GM21717 (cell line): Measurements from ENCODE around the gene PCNX2.

ENCODE experiments used
- ATAC-seq: cut with Tn5 transposase; IDR thresholded peaks from one replicate; pipeline ENCODE4 v1.9.1; 2021; ENCODE audit warnings: mild to moderate bottlenecking, moderate library complexity; ENCODE audit not compliant: unreplicated experiment

The PCNX2 gene

DNA sequence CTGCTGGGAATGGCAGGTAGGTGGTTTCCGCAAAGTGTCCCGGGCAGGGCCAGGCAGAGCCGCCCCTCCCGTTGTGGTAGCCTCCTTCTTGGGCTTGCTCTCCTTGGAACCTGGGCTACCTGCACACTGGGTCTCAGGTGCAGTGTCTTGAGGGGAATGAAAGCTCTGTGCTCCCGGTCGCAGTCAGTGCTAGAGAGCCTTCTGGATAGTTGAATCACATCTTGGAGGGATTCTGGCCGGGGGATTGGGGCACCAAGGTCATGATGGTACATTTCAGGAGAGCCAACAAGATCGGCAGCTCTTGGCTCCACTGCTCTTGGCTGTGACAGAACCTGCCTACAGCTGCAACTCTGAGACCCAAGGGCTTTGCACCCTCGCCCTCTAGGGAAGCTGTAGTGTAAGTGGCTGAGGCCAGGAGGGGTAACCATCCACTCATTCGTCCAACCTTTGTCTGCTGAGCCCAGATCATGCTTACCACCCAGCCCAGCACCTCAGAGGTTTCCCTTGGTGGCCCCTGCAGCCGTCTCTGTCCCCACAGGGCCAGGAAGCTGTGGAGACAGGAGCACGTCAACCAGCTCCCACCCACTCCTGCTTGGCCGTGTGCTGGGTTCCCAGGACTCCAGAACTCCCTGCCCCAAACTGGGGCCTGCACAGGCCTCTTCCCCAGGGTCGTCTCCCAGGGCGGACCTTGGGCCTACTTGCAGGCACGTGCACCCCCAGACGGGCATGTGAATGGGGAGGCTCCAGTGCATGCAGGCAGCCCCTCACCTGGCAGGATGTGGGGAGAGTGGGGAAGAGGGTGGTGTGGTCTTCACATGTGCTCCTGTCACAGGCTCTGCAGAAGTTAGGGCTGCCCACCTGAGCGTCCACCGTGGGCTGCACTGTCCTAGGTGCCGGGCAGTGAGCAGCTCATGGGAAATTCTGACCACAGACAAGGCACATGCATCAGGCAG is 305.1 kb downstream of the PCNX2 start:
- ATAC-seq: no peak

DNA sequence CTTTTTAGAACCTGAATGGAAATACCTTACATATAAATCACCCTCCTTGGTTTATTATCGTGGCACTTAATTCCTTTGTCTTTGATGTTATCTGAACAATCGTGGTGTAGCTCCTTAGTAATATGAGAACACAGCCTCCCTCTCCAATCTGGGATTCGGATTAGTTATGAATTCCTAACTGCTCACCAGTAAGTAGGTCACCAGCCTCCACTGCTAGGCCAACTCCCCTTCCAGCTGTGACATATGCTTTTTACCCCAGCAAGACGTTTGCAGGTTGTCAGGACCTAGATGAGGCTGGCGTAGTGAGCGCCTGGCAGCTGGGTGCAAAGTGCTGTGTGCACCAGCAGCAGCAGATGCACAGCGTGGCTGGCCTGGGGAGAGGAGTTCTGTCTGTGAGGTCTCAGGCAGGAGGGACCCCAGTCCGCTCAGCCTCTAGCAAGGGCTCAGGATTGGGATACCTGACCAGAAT is 306.9 kb downstream of the PCNX2 start:
- no peak for ATAC-seq

DNA sequence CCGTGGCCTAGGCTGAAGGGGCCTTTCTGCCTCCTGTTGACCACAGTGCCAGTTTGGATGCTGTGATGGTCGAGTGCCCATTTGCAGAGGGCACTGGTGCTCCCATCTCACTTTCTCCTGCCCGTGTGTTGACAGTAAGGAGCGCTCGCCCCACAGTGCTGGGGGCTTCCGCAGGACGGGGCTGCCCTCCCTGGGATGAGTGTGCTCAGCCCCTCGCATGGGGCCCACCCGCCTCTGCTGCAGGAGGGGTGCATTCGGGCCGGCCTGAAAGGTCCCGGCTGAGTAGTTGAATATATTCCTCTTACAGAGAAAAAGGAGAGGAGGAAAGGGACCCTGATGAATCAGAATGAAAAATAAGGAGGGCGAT is 307.8 kb downstream of the PCNX2 start:
- no peak for ATAC-seq

DNA sequence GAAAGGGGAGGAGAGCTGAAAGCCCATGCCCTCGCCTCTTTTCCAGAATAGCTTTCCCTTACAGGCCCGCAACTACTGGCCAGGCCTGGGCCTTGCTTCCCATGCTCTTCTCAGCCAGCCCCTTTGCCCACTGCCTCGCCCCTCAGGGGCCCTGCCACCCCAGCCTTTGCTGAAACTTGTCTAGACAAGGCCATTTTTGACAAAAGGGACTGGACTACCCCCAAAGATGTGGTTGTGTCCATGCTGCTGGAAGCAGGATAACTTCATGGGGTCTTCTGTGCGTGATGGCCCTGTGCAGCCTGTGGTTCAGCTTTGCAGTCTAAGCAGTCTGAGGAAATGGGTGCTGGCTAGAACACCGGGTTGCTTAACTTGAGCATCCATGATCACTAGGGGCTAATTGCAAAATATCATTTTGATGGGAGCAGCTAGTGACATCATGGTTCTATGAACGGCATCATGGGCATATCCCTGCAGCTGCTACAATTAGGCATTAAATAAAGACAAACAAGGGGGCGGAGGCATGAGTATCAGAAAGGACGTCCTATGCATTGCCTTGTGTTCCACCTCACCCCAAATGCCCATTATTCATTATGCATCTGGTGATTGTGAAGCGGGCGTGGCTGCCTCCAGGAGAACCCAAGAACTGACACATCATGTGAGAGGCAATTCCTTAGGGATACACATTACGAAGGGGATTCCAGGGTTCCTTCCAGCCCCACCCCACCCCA is 308.3 kb downstream of the PCNX2 start:
- no peak for ATAC-seq

DNA sequence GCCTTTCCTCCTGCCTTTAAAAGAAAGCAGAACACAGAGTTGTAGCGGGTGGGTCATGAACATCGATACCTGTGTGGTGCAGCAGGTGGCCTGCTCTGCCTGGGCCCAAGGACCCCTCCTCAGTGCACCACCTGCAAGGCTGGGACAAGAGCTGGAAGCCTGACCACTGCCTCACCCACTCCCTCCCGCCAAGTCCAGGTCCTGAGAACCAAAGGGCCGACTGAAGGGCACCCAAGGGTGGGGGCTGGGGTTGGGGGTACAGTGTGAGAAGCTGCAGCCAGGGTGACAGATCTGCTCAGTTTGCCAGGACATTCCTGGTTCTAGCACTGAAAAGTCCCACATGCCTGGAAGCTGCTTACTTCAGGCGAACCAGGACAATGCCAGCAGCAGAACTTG is 309.0 kb downstream of the PCNX2 start:
- no peak for ATAC-seq

DNA sequence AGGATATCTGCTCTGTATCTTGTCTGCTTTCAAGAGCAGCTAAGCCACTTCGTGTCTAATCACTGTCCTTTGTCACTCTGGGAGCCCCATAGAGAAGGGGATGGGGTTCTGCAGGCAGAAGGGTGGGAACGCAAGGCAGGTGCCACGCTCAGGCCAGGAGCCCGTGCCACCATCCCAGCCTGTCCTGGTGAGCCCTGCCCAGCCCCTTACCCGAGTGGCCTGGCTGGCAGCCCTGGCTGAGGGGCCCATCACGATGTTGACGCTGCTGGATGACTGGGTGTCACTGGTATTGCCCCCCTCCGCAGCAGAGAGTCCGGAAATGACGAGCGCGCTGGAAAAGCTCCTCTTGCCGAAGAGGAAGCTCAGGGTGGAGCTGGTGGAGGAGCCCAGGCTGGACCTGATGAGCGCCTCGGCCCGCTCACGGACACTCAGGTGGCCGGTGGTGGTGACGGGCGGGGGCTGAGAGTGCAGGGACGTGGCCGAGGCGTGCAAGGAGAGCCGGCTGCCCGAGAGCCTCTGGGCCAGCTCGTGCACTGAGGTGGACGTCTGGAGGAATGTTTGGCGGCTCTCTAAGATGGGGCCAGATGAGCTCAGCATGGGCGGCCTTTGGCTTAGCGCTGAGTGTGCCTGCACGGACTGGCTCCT is 309.5 kb downstream of the PCNX2 start:
- ATAC-seq: no peak

DNA sequence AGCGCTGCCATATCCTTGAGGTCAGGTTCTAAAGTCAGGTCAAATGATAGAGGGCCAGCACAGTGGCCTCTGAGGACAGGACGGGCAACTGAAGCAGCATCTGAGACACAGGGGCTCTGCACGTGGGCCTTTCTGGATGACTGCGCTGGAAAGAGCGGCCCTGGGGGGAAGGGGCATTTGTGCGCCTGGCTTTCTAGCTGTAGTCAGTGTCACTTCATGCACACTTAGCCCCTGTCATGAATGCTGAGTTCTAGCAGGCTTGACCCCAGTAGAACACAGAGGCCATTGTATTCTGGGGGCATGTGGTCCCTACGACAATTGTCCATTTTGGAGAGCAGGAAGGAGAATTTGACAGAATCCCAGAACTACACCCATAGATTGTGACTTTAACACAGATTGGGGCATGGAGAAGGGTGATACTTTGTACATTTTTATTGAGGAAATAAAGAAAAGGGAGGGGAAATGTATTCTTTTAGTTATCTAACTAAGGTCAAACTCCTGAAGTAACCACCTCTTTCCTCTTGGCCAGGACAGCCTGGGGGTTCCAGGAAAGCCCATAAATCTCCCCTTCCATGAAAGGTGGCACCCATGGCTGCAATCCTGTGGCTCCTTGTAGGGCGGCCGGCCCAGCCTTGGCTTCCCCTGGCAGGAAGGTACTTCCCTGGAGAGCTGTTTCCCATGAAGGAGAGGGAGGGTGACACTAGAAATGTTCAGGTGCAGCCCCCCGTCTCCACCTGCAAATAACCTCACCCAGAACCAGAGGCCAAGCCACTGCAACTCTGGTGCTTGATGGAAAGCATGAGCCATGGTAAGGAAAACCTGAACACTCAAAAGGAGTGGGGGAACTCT is 310.7 kb downstream of the PCNX2 start:
- no peak for ATAC-seq

DNA sequence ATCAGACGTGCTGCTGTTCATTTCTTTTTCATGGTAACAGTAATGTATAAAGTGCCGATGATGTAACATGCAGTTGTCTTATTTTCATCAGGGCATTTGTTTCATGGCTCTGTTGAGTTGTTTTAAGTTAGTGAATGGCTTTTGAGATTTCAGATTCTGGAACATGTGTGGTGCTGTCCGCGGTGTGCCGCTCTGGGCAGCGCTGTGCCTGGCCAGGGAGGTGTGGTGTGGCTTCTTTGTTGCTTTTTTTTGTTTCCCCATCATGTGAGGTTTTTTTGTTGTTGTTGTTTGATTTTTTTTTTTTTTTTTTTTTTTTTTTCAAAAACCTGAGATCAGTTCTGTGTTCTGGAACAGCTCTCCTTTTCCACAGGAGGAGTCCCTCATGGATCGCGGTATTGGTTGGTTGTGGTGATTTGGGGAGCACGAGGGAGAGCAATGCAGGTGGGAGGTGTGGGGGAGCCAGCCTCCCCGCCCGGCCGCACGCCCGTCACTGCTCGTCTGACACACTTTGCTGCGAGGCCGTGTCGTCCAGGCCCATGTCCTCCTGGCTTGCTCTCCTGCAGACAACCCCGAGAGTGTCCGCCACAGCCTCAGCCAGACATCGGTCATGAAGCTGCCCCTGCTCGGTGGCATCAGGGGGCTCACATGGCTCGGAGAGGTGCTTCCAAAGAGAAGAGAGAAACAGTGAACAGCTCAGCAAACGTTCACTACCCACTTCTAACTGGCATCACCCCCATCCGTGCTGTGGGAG is 311.5 kb downstream of the PCNX2 start:
- no peak for ATAC-seq

DNA sequence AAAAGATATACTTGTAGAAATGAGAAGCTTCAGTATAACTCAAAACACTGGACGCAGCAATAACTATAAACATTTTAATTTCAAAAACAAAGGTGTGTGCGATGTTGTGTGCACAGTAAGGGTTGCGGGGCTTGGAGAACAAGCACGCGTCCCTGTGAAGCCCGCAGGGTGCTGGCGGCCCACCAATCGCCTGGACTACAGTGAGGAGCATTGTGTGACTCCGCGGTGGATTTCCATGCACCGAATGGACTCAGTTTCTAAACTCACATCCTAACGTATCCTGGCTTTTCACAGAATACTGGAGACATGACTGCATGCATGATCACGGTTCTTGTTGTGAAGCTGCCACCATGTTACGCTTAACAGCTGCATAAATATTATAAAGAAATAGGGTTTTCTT is 312.1 kb downstream of the PCNX2 start:
- no peak for ATAC-seq

DNA sequence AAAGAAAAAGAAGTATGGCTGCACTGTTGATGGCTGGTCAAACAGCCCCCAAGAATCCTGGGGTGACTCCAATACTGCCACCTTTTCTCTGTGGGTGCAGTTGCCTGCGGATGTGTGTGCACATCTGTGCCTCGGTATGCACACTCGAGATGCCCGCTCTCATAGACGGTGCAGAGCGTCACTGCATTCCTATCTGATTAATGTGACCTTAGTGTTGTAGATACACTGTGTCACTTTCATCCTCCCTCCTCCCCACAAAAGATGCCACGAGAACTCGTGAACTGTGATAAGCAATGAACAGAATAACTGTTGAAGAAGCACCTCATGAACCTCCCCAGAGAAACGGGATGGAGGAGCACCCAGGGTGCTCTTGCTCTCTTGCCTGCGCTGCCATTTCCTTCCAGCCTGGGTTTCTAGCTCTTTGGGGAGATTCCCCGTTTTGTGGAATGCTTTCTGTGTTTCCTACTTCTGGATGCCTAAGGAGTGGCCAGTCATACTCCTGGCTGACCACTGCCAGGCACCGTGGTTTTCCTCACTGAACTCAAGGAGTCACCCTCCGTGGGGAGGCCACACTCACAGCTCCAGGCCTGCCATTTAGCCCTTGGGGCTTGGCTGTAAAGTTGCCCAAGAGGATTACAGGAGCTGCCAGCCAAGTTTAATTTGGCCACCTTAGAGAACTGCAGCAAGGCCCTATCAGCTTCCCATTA is 313.1 kb downstream of the PCNX2 start:
- no peak for ATAC-seq

DNA sequence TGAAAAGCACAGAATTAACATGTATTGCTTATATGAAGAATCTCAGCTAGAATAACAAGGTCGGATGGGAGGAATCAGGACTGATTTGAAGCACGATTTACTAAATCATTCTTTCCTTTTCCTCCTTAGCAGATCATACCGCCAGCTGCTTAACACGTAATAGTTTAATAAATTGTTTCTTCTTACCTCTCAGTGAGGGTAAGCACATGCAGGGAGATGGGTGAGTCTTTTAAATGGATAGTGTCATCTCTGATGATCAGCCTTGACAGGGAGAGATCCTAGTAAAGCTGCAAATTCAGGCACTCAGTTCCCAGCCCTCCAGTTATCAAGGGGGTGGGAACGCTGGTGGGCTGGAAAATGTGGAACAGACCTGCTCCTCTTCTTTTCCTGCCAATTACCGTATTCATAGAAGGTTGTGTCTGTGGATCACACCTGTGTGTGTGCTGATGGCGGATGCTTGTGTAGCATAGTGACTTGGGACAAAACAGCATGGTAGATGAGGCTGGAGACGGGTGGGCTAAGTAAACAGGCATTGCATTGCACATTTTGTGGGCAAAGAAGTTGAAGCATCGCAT is 314.5 kb downstream of the PCNX2 start:
- no peak for ATAC-seq

DNA sequence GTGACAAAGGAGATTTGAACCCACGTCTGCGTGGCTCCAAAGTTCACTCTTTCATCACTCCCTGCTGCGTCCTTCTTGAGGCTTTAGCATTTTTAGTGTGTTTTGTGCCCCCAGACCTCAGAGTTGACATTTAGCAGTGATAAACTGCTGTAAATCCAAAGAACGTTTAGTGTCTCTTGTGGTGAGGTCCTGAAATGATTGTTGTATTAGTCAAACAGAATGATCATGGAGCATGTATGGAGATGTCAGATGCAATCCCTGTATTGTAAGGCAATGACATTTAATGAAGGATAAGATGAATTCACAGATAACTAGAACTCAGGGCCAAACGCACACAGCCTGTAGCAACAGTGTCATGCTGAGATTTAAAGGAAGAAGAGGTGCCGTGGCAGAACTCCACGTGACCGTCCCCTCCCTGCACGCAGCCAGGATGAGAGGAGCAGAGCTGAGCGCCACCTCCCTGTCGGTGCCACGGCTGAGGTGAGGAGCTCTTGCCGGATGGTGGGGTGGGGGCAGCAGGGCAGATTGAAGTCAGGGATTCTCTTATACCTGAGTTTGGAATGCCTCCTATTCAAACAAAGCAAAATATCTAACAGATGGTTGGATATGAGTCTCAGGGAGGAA is 315.1 kb downstream of the PCNX2 start:
- ATAC-seq: no peak

DNA sequence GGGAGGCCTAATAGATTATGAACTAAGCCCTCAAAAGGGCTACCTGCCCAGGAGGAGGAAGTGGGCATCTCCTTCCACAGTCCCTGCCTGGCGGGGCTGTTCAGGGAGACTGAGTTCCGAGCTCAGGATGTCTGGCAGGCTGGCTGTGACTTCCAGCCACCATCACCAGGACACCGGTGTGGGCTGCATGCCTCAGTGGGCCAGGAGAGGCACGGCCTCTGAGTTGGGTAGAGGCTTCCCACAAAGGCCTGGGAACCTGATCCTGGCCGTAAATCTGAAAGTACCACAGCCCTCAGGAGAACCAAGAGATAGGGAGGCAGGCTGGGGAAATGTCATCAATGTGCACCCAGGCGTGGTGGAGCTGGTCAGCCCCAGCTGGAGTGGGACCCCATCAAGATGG is 316.0 kb downstream of the PCNX2 start:
- no peak for ATAC-seq

DNA sequence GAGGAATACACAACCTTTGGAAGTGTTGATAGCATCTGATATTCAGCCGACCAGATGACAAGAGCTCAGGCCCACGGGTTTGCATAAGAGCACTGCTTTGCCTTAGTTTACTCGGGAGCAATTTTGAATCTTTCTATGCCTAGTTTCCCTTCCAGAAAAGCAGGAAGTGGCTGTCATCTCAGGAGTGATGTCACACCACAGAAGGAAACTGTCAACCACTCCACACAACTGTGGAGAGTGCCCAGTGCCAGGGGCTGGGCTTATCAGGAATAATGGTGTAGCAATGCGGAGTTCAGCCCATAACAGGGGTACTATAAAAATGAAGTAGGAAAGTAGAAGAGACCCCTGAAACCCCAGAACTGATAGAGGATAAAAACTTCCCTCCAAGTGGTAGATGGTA is 316.7 kb downstream of the PCNX2 start:
- ATAC-seq: no peak

DNA sequence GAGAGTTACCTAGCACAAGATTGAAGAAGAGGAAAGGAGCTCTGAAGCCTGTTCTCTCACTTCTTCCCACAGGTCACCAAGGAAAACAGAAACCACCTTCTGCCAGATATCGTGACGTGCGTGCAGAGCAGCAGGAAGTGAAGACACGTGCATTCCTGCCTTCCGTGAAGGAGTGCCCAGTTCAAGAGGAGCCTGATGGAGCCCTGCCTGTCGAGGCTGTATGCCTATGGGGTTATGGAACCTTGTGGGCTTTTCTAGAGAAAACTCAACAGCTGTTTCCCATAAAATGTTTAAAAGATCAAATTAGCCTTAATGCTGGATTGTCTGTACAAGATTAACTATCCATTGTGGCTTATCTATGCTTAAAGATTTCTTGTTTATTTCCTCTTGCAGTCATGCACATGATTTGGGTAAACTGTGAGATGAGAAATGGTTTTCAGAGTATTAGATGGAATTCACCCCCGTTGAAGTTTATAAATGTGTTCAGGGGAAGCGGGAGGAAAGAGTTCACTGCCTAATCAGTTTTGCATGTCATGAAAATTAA is 317.4 kb downstream of the PCNX2 start:
- no peak for ATAC-seq

DNA sequence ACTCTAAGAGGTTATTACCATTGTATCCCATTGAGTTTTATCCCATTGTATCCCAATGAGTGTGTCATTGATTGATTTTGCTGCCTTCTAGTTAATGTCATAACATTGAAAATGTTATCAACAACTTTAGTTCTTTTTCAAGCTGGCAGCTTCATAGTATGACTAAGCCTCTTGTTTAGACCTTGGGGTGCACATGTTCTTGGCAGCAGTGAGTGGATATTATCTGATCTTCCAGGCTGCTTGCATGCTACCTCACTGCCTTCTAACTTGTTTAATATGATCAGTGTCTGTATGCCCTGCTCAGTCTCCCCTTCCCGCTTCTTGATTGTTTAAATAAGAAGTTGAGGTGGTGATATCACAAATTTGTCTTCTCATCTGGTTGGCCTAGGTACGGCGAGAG is 320.6 kb downstream of the PCNX2 start:
- no peak for ATAC-seq

DNA sequence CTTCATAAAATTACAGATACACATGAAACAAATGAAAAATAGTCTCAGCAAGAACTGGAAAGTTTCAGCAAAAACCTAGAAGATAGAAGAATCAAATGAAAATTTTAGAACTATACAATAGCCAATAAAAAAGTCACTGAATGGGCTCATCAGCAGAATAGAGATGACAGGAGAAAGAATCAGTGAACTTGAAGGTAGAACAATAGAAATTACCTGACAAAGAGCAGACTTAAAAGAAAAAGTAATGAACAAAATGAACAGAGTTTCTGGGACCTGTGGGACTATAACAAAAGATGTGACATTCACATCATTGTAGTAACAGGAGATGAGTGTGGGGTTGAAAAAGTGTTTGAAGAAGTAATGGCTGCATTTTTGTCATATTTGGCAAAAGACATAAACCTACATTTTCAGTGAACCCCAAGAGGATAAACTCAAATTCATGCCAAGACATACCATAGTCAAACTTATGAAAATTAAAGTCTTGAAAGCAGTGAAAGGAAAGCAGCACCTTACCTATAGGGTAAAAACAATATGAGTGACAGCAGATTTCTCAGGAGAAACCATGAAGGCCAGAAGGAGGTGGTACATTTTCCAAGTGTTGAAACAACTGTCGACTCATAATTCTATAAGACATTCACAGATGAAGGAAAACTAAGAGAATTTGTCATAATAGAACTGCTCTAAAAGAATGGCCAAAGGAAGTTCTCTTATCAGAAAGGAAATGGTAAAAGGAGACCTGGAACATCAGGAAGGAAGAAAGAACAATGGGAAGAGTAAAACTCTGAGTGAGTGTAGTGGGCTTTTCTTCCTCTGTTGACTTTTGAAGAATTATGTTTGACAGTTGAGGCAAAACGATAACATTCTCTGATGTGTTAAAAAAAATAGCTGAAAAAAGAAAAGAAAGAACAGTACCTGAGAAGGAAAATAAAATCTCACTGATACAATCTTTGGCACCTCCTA is 321.6 kb downstream of the PCNX2 start:
- ATAC-seq: no peak
